GM12892 (cell line): ENCODE data around the gene CLTC.

Experiments
- DNase-seq: peaks from one replicate; pipeline ENCODE4 v3.0.0; 2011; ENCODE audit not compliant: insufficient read length
- FAIRE-seq: peaks from 2 replicates; lab custom pipeline; 2011; peaks lifted over from hg19 to GRCh38; lab: Jason Lieb, UNC
- POLR2A ChIP-seq: IDR thresholded peaks from 2 replicates; pipeline ENCODE4 v1.6.1; 2011; ENCODE audit warnings: low read depth, low read length, control low read depth
- POLR2AphosphoS5 ChIP-seq: IDR thresholded peaks from 2 replicates; pipeline ENCODE4 v1.6.1; 2011; ENCODE audit warnings: low read depth, low read length, control low read depth
- TAF1 ChIP-seq: IDR thresholded peaks from 2 replicates; pipeline ENCODE4 v1.6.1; 2011; ENCODE audit warnings: low read depth, mild to moderate bottlenecking, control low read depth, low read length, borderline replicate concordance

CLTC gene

DNA sequence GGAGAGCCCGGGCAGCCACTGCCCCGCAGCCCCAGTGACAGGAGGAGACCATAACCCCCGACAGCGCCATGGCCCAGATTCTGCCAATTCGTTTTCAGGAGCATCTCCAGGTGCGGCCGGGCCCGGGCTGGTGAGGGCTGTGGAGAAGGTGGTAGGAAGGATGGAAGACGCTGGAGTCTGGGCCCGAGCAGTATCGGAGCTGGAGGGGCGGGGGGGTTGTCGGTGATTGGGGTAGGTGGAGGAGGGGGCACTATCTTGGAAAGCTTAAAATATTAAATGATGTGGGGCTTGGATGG is 317 bp downstream of the CLTC start:
- DNase-seq (no peak), FAIRE-seq (no peak)
- no peak for TF ChIP-seq POLR2A
- TF ChIP-seq POLR2AphosphoS5: no peak
- TF ChIP-seq TAF1: no peak

DNA sequence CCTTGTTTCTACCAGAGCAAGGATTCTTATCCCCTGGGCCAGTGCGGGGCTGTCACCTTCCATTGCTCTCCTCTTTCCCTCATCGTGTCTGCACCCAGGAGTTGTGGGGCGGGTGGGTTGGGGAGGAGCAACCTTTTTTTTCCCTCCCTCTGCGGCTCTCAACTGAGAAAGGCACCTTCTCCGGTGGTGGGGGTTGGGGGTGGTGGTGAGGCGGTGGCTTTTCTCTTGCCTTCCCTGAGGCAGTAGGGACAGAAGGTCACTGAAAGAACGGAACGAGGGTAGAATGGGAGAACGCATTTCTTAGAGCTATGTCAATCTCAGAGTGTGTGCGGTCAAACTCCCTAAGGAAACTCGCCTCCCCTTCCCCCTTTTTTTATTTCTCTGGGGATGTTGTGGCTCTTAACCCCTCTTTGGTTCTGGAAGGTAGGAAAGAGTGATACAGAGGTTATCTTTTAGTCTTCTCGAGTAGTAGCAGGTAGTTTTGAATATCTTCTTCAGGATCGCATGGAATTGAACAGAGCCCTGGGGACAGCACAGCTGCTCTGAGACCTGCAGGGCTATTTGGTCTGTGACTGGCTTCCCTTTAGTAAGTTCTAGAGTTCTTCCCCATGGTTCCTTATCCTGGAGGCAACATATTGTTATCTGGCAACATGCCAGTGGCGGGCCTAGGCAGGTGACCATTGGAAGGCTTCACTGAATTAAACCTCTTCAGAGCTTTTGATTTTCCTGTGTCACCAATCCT is 994 bp downstream of the CLTC start:
- FAIRE-seq (peak; percentile 30), DNase-seq (peak; percentile 20)
- TF ChIP-seq POLR2A (no peak), POLR2AphosphoS5 (no peak), TAF1 (no peak)

DNA sequence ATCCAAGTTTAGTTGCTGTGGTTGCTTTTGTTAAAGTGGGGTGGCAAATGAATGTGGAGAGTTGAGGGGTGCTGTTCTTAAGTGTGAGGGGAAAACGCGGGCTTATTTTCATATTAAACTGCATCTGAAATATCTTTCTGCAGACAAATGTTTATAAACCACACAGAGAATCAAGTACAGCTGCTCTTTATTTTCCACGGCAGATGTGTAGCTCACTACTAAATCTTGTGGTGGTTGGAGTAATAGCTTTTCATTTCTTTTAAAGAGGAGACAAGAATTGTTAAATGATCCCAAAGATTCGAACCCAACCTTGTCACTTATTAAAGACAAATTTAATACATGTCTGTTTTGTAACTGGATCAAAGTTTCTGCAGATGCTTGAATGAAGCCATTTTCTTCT is 2.1 kb downstream of the CLTC start:
- no peak for TF ChIP-seq TAF1
- TF ChIP-seq POLR2AphosphoS5: no peak
- no peak for TF ChIP-seq POLR2A
- FAIRE-seq (no peak), DNase-seq (no peak)

DNA sequence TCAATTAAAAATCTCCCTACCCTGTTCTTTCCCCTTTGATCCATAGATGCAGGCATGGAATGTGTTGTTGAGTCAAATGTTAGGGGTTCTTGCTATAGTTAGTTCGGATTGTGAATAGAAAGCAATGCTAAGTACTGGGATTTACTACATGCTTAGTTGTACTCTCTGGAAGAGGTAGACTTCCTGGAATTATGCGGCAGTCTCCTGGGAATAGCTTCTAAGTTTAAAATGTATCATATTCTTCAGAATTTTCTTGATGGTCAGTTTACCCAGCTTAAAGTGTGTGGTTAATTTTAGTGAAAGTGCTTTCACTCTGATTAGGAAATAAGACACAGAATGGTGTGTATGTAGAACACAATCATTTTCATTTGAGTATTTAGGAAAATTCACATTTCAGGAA is 3.5 kb downstream of the CLTC start:
- TF ChIP-seq TAF1 (no peak), POLR2A (no peak), POLR2AphosphoS5 (no peak)
- FAIRE-seq (no peak), DNase-seq (no peak)

DNA sequence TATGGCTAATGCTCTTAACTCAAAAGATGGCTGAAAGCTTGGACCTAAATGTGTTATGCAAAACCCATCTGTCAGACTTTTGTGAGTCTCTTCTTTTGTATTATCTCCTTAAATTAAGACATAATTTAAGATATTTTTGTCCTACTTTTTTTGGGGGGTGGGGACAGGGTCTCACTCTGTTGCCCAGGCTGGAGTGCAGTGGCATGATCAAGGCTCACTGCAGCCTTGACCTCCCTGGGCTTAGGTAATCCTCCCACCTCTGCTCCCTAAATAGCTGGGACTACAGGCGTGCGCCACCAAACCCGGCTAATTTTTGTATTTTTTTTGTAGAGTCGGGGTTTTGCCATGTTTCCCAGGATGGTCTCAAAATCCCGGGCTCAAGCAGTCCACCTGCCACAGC is 7.1 kb downstream of the CLTC start:
- DNase-seq: no peak
- FAIRE-seq: no peak

DNA sequence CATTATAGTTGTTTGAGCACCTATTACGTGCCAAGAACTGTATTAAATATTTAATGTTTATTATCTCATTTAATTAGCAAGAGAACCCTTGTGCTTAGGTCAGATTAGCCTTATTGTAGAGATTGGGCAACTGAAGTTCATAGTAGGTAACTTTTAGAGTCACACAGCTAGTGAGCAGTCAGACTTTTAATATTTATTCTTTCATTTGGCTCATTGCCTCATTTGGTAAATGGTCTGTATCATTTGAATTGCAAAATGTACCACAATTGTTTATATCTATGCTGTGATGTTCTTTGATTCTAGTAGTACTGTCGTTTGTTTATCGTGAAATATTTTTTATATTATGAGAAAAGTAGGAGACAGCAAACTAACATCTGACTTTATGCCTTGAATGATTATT is 7.6 kb downstream of the CLTC start:
- TF ChIP-seq POLR2A (no peak), TAF1 (no peak), POLR2AphosphoS5 (no peak)
- DNase-seq (no peak), FAIRE-seq (no peak)

More for the DNA sequence above, 7.1 kb downstream of the CLTC start:
- TF ChIP-seq POLR2A (no peak), TAF1 (no peak)

DNA sequence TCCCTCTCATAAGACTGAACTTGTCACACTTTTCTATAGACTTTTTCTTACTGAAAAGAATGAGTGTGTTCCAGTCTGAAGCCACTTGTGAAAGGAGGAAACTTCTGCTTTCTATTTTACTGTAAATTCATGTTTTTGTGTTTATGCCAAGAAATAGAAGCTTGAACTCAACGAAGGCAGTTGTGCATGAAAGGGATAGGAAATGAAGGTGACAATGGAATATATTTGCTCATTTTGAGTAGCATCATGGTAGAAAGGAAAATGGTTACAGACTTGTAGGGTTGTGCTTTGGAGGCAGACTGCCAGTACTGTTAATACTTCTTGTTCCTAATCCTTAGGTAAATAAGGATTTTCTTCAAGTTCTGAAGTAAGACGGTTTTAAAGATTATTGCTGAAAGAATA is 8.1 kb downstream of the CLTC start:
- peak; percentile 50 for FAIRE-seq
- DNase-seq: no peak
- TF ChIP-seq POLR2A: no peak
- TF ChIP-seq POLR2AphosphoS5: no peak
- no peak for TF ChIP-seq TAF1

DNA sequence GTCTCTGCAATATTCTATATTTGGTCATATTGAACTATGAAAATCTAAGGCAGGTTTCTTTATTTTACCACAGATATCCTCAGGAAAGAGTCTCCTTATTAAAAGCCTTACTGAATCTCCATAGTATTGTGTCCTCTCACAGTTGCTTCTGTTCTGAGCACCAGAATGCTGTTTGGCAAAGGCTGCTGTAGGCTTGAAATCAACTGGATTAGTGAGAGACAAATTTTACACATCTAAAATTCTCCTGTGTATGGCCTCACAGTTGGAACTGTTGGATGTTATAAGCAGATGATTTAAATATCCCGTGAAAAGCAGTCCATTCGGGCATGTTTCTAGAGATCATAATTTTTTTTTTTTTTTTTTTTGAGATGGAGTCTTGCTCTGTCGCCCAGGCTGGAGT is 9.5 kb downstream of the CLTC start:
- DNase-seq (no peak), FAIRE-seq (no peak)
- TF ChIP-seq POLR2AphosphoS5: no peak
- TF ChIP-seq POLR2A: no peak
- TF ChIP-seq TAF1: no peak

DNA sequence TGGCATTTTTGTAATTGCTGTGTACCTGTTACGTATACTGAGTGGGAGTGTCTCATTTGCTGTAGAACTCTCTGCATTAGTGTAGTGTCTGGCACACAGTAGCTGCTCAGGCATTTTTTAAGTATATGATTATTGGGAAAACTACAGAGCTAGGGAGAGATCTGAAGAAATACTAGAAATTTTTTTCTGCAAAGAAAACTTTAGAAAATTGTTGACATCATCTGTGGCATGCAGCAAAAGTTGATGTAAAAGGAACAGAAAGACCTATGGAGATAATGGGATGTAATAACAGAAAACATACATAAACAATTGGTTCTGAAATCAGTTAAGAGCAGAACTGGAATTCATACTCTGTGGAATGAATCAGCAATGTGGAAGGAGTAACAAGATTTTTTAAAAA is 11.6 kb downstream of the CLTC start:
- no peak for FAIRE-seq
- TF ChIP-seq POLR2AphosphoS5 (no peak), TAF1 (no peak), POLR2A (no peak)
- DNase-seq: no peak

DNA sequence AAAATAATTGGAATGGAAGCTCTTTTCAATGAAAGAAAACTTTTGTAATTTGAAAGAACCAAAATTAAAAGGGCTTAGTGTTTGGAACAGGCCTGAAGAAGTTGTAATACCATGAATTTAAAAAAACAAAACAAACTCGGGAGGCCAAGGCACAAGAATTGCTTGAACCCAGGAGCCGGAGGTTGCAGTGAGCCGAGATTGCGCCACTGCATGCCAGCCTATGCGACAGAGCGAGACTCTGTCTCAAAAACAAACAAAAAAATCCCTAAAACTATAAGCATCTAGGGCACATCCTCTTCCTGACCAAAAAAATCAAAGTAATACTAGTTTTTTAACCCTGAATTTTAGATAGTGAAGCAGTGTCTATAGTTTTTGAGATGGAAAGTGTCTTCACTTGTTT is 12.7 kb downstream of the CLTC start:
- no peak for TF ChIP-seq TAF1
- TF ChIP-seq POLR2A: no peak
- no peak for TF ChIP-seq POLR2AphosphoS5
- FAIRE-seq (no peak), DNase-seq (no peak)

DNA sequence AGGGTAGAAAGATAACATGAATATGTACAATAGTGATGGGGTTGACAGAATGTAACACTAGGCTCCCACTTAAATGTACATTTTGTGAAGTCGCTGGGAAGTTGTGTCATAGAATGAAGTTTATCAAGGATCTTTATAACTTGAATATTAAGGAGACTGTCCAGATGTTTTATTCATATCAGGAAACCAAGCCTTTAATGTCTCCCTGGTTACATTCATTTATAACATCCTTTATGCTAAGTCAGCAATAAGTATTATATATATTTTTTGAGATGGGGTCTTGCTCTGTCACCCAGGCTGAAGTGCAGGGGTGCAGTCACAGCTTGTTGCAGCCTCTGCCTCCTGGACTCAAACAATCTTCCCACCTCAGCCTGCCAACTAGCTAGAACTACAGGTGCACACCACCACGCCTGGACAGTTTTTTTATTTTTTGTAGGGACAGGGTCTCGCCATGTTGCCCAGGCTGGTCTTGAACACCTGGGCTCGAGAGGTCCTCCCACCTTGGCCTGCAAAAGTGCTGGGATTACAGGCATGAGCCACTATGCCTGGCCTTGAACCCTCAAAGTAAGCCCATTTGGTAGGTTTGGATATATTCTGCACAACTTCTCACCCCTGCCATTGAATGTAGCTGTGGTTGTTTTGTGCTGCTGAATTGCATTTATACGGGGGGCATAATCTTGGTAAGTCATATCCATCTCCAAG is 14.1 kb downstream of the CLTC start:
- TF ChIP-seq TAF1 (no peak), POLR2A (no peak), POLR2AphosphoS5 (no peak)
- FAIRE-seq (no peak), DNase-seq (no peak)

DNA sequence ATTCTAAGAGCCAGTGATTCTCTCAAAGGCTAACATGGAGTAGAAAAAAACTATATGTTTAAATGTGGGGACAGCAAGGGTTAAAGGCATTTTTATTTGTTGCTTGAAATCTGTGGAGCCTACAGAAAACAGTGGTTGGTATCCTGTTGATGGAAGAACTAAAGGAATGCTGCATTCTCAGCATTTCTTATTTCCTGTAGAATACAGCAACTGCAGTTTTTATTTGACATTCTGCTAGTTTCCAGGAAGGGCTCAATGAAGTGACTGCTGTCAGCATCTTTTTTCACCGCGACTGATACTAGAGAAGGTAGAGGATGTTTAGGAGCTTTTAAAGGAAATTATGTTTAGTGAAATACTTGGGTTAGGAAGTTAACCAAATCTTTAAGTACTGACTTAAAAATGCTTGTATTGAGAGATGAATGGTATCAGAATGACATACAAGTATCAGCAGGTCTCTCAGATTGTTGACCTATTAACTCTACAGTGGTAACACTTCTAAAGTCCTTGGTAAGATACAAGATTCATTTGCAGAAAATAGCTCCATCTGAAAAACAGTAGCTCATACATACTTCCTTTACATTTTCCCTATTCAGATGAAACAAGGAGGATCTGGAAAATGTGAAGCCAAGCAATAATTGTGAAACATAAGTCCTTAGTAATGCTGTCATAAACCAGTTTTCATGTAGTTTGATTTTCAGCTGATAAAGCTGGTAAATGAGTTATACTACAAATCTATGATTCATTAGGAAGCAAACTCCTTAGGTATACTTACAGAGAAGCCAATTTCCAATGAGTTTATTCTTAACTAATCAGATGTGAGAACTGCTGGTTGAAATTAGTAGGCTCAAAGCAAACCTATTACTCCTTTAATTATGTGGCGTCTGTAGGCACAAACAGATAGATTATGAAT is 15.2 kb downstream of the CLTC start:
- FAIRE-seq (no peak), DNase-seq (no peak)
- TF ChIP-seq POLR2AphosphoS5 (no peak), POLR2A (no peak), TAF1 (no peak)
